Thyroid gland (tissue), 4 donors: ENCODE data around the gene MRAP. TPM values are rescaled to one million over a fixed set of nuclear protein-coding genes. Genes with fewer than 3 reads are reported as not detected.

Experiments
- DNase-seq, 2 donors: peaks; one replicate each; pipeline ENCODE4 v3.0.0-alpha.2; 2019
- H3K27ac ChIP-seq, 3 donors: fragments of 200-600 bp; sonication (generic); 1 replicate in 2 of 3; 2 replicates in 1 of 3; pipeline ENCODE4 v1.5.1; 2016 to 2019; ENCODE audit warnings: mild to moderate bottlenecking in 1 of 3, moderate library complexity in 1 of 3
- H3K27me3 ChIP-seq: fragments of 200-600 bp; sonication (generic); one replicate; pipeline ENCODE4 v1.5.1; 2019
- H3K36me3 ChIP-seq, 2 donors: fragments of 200-600 bp; sonication (generic); one replicate each; pipeline ENCODE4 v1.5.1; 2016 to 2019
- H3K4me1 ChIP-seq, 2 donors: fragments of 200-600 bp; sonication (generic); one replicate each; pipeline ENCODE4 v1.5.1; 2017 to 2019
- H3K4me3 ChIP-seq, 3 donors: fragments of 200-600 bp; sonication (generic); replicated peaks in 1 of 3; 1 replicate in 2 of 3; 2 replicates in 1 of 3; pipeline ENCODE4 v1.5.1; 2016; ENCODE audit warnings: mild to moderate bottlenecking in 1 of 3
- H3K9me3 ChIP-seq: fragments of 200-600 bp; sonication (generic); one replicate; pipeline ENCODE4 v1.5.1; 2017
- POLR2A ChIP-seq, 2 donors: fragments of 450-650 bp; IDR thresholded peaks; one replicate each; pipeline ENCODE4 v1.6.1; 2017; ENCODE audit warnings: antibody characterized with exemption in 2 of 2, mild to moderate bottlenecking in 2 of 2, moderate library complexity in 1 of 2
- WGBS, 2 donors: methylation state at CpG; one replicate each; pipeline ENCODE4 v1.1.5; 2017; 5-methylcytosine and 5-hydroxymethylcytosine counted together
- intact Hi-C: fragments of 100-400 bp; cut with DNase I; formaldehyde crosslinking; loops from one replicate; pipeline ENCODE4 v1.15.1; 2023
- total RNA-seq, 4 donors: library from RNA; depleted of rRNA; stranded (reverse); fragments of >200 nt; gene quantifications; one replicate each; pipeline ENCODE4 v1.2.3, GENCODE V29; 2016
- TF ChIP-seq, protein P1 (sequence below), 6 experiments: fragments of 200-600 bp in 3 of 6; fragments of 450-650 bp in 3 of 6; sonication (generic) in 3 of 6; IDR thresholded peaks; one replicate each; pipeline ENCODE4 v1.5.1; 2016 to 2019; ENCODE audit warnings: antibody characterized with exemption in 6 of 6, mild to moderate bottlenecking in 2 of 6, inconsistent platforms in 1 of 6, moderate library complexity in 1 of 6

Gene MRAP
- total RNA-seq, 4 donors from 2014 or later = not detected

GRCh38 chr21:32270748-32271147 is 27.9 kb upstream of the MRAP start:
- H3K4me1 ChIP-seq = no peaks in the 10 kb centered on the region
- H3K27me3 ChIP-seq = no peaks in the 10 kb centered on the region
- no peak overlapping the region for H3K4me3 ChIP-seq
- intact Hi-C loops = no loop called here
- WGBS, 2 donors = 89 to 94% methylated on average over 4 of the region's 4 CpGs
- no peak overlapping the region for H3K27ac ChIP-seq
- DNase-seq = no peak
- no peaks in the 10 kb centered on the region for H3K9me3 ChIP-seq
- TF ChIP-seq POLR2A (IDR thresholded peaks at IDR 0.05) = no peak
- TF ChIP-seq, protein P1, sequence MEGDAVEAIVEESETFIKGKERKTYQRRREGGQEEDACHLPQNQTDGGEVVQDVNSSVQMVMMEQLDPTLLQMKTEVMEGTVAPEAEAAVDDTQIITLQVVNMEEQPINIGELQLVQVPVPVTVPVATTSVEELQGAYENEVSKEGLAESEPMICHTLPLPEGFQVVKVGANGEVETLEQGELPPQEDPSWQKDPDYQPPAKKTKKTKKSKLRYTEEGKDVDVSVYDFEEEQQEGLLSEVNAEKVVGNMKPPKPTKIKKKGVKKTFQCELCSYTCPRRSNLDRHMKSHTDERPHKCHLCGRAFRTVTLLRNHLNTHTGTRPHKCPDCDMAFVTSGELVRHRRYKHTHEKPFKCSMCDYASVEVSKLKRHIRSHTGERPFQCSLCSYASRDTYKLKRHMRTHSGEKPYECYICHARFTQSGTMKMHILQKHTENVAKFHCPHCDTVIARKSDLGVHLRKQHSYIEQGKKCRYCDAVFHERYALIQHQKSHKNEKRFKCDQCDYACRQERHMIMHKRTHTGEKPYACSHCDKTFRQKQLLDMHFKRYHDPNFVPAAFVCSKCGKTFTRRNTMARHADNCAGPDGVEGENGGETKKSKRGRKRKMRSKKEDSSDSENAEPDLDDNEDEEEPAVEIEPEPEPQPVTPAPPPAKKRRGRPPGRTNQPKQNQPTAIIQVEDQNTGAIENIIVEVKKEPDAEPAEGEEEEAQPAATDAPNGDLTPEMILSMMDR (IDR thresholded peaks at IDR 0.05) = no peak
- H3K36me3 ChIP-seq = peaks cover 3 to 5% of the 10 kb centered on the region in 2 donors

DNA sequence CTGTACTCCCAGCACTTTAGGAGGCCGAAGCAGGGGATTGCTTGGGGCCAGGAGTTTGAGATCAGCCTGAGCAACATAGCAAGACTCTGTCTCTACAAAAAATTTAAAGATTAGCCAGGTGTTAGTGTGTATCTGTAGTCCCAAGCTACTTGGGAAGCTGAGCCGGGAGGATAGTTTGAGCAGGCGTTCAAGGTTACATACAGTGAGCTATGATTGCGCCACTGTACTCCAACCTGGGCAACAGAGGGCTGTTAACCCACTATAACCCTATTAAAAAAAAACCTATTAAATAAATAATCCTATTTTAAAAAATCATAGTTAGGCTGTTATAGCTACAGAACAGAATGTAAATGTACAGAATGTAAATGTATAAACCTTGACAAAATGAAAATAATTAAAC is 22.0 kb upstream of the MRAP start:
- H3K9me3 ChIP-seq = no peaks in the 10 kb centered on the region
- 95 to 96% methylated on average over 4 of the region's 4 CpGs for WGBS, 2 donors
- intact Hi-C loops = no loop called here
- peaks cover 13 to 18% of the 10 kb centered on the region in 2 donors for H3K4me1 ChIP-seq
- H3K27me3 ChIP-seq = no peaks in the 10 kb centered on the region
- no peak overlapping the region for H3K4me3 ChIP-seq
- no peaks in the 10 kb centered on the region for H3K36me3 ChIP-seq
- no peak for DNase-seq
- TF ChIP-seq POLR2A (IDR thresholded peaks at IDR 0.05) = no peak
- TF ChIP-seq, protein P1 (IDR thresholded peaks at IDR 0.05) = no peak
- no peak overlapping the region for H3K27ac ChIP-seq

GRCh38 chr21:32278103-32278502 is 20.6 kb upstream of the MRAP start:
- TF ChIP-seq, protein P1 (IDR thresholded peaks at IDR 0.05) = no peak
- no peak for TF ChIP-seq POLR2A (IDR thresholded peaks at IDR 0.05)
- peak overlapping the region; percentile 45 to 81 (median 64) for H3K4me3 ChIP-seq
- no peaks in the 10 kb centered on the region for H3K9me3 ChIP-seq
- peaks cover 13 to 18% of the 10 kb centered on the region in 2 donors for H3K4me1 ChIP-seq
- no peaks in the 10 kb centered on the region for H3K27me3 ChIP-seq
- no peak overlapping the region for H3K27ac ChIP-seq
- no peaks in the 10 kb centered on the region for H3K36me3 ChIP-seq
- 3 to 4% methylated on average over 9 of the region's 9 CpGs for WGBS, 2 donors
- intact Hi-C loops = no loop called here
- DNase-seq = no peak

GRCh38 chr21:32278518-32279376 is 19.9 kb upstream of the MRAP start, which contains the start of gene MIS18A:
MIS18A (minus strand) TSS chr21:32279049; CDS start chr21:32279014, 35 bp downstream.
- WGBS, 2 donors = 0% methylated on average over 38 to 40 of the region's 69 CpGs
- TF ChIP-seq, protein P1 (IDR thresholded peaks at IDR 0.05) = peak in 1 of 6 experiments; percentile 35
- TF ChIP-seq POLR2A (IDR thresholded peaks at IDR 0.05) = peak in 1 of 2 donors; percentile 69

GRCh38 chr21:32279377-32279680 is 19.3 kb upstream of the MRAP start:
- Histone ChIP-seq H3K4me3 (peak overlapping the region in 2 of 3 donors; percentile 64 to 66), H3K27me3 (no peaks in the 10 kb centered on the region), H3K4me1 (peaks cover 13 to 18% of the 10 kb centered on the region in 2 donors), H3K36me3 (no peaks in the 10 kb centered on the region), H3K9me3 (no peaks in the 10 kb centered on the region), H3K27ac (peak overlapping the region; percentile 50 to 74 (median 51))
- no peak for DNase-seq
- no peak for TF ChIP-seq POLR2A (IDR thresholded peaks at IDR 0.05)
- TF ChIP-seq, protein P1 (IDR thresholded peaks at IDR 0.05) = no peak
- WGBS, 2 donors = 7 to 13% methylated on average over 10 of the region's 10 CpGs
- intact Hi-C loops = no loop called here

More at GRCh38 chr21:32278518-32279376, 19.9 kb upstream of the MRAP start, which contains the start of gene MIS18A:
- Histone ChIP-seq H3K27me3 (no peaks in the 10 kb centered on the region), H3K27ac (peak within 1 kb of the TSS; percentile 50 to 74 (median 51)), H3K4me1 (peaks cover 13 to 18% of the 10 kb centered on the region in 2 donors), H3K36me3 (no peaks in the 10 kb centered on the region), H3K9me3 (no peaks in the 10 kb centered on the region), H3K4me3 (peak within 1 kb of the TSS; percentile 45 to 81 (median 64))
- intact Hi-C loops = no loop called here
- DNase-seq = peak; percentile 94 to 97
